Vagina (tissue), 2 donors: ENCODE results near the gene SSR4.

Experiments
- CTCF ChIP-seq, 3 experiments: fragments of 450-650 bp in 2 of 3; fragments of 200-600 bp in 1 of 3; sonication (generic) in 1 of 3; IDR thresholded peaks; one replicate each; pipeline ENCODE4 v1.5.1; 2017 to 2019; ENCODE audit warnings: antibody characterized with exemption in 3 of 3, mild to moderate bottlenecking in 2 of 3, moderate library complexity in 2 of 3
- POLR2A ChIP-seq, 2 donors: fragments of 450-650 bp; IDR thresholded peaks; one replicate each; pipeline ENCODE4 v1.6.1; 2017; ENCODE audit warnings: antibody characterized with exemption in 2 of 2, mild to moderate bottlenecking in 2 of 2, moderate library complexity in 2 of 2
- POLR2AphosphoS5 ChIP-seq, 2 donors: sonication (generic); formaldehyde crosslinking; IDR thresholded peaks; one replicate each; pipeline ENCODE4 v1.9.0; 2017; ENCODE audit warnings: antibody characterized with exemption in 2 of 2, mild to moderate bottlenecking in 2 of 2, low read depth in 1 of 2; ENCODE audit not compliant: insufficient read depth in 1 of 2

- no peak for TF ChIP-seq CTCF (IDR thresholded peaks at IDR 0.05)
- no peak for TF ChIP-seq POLR2A (IDR thresholded peaks at IDR 0.05)
- no peak for TF ChIP-seq POLR2AphosphoS5 (IDR thresholded peaks at IDR 0.05; ENCODE audit: insufficient read depth in 1 of 2, low read depth in 1 of 2)
Observed at GRCh38 chrX:153827016-153827415, 32.5 kb downstream of the SSR4 start.
